Stimulated activated CD8-positive, alpha-beta memory T cell treated with anti-CD3 and anti-CD28 coated beads, Interleukin-2, amount 100 ng/mL, for 1 hour (primary cell): Measurements from ENCODE around the gene ELF4.
A peak's percentile ranks its signal among the peaks of the same experiment; 100 is the strongest.

Experiments
- DNase-seq, 2 donors: peaks; one replicate each; pipeline ENCODE4 v3.0.0-alpha.2; 2020; ENCODE audit warnings: low read depth in 2 of 2

Gene ELF4

DNA sequence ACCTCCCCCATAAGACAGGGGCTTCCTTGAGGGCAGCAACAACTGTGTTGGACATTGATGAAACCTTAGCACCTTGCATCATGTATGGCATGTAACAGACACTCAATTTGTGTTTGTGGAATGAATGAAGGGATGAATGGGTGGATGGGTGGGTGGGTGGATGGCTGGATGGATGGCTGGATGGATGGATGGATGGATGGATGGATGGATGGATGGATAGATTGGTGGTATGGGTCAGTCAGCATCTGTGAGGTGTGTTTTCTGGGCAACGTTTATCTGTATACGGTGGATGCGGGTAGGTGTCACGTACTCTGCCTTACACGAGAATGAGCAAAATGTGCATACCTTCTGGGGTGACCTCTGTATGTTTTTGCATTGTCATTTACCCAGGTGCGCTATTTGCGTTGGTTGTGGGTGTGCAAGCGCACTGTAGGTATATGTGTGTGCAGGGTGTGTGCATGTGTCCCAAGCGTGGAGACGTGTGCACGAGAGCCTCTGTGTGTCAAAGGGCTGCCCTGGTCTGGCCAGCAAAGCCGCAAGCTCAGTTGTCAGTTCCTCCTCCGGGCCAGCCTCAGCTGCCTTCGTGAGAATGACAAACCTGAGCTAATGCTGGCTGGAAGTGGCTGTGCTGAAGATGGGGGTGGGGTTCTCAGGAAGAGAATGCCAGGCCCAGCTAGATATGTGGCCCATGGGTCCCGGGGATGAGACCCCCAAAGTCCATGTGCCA, 26.5 kb downstream of the ELF4 start:
- no peak for DNase-seq

DNA sequence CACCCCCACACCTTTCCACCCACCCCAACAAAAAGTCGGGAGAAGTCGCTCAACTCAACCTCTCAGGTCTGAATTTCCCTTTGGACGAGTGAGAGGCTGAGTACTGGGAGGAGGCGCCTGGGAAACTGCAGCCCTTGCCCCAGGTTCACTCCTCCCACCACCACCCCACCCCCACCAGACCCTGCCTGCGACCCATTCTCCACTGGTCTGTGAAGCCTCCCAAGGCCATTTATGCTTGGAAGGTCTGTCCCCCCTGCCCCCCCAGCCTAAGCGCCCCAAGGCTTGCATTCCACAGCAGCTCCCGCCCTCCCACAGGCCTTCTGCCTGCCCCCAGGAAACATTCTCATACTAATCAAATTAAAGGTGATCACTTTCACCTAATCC, 27.2 kb downstream of the ELF4 start:
- no peak for DNase-seq

DNA sequence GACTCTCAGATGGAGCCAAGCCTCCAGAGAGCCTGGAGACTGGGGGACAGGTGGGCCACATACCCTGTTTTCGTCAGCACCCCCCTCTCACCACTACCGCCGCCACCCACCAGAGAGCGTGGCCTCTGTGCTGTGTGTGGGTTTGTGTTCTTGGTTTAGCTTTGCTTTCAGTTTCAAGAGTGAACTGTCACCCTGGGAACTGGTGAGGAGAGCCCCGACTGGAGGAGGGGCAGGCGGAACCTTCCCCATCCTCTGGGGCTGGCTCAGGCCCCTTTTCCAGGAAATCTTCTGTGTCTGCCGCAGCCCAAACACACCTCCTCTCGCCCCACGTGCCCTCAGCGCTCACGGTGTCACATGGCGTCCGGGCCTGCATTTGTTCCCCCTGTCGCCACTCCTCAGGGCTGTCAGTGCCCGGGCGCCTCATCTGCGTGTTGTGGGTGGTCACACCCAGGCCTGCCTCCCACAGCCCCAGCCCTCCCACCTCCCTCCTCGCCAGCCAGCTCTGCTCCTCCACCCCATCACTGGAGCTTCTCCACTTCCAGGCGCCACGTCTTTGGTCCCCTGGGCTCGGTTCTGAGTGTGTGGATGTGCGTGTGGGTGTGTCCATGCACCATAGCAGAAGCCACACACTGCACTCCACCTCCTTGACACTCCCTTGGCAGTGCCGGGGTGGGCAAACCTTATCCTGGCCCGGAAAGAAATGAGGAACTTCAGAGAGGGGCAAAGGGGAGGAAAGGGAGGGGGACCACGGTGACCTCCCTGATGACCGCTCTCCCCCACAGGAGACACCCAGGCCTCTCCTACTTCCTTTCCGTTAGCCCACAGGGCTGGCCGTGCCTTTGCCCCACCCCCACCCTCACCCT, 27.8 kb downstream of the ELF4 start:
- DNase-seq: peak; percentile 33 to 46

DNA sequence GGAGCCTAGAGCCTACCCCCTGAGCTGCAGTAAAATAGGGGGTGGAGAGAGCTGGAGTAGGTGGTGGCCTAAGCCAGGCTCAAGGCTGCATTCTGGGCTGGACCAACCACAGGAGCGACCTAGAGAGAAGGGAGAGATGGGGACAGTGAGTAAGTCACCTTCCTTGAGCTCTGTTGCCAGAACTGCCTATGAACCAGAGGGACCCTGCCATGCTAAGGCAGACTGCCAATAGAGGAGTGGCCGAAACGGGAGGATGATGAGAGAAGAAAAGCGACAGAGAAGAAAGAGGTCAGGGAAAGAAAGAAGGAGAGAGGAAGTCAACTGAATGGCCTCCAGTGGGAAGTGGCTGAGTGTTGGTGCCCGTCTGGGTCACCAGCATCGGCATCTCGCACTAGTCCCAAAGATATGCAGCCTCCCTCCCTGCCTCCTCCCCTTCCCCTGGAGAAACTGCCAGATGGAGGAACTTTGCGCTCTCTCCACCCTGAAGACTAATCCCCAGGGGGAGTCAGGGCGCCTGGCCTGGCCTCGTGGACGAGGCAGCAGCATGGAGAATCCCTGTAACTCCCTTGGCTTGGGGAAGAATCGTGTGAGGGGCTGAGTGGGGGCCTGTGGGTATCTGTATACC, 28.8 kb downstream of the ELF4 start:
- no peak for DNase-seq

DNA sequence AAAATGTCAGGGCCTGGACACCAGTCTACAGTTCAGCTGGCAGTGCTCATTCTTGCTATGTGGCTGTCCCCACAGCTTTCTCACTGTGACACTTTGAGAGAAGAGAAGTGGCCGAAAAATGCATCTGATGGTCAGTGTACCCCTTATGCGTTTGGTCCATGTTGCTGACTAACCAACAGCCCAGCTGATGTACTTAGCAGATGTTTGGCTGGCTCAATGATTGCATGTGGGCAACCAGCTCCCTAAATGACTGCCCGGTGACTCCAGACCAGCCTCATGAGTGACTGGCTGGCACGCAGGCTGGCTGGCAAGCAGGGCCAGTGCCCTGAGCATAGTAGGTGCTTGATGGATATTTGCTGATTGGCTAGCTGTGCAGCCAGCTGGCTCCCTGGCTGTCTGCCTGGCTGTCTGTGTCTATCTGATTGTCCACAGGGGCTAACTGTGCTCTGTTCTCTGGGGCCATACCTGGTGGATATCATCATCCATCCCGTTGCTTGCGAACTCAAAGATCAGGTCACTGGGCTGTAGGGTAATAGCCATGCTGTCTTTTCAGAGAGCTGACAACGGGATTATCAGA, 29.4 kb downstream of the ELF4 start:
- DNase-seq: no peak

DNA sequence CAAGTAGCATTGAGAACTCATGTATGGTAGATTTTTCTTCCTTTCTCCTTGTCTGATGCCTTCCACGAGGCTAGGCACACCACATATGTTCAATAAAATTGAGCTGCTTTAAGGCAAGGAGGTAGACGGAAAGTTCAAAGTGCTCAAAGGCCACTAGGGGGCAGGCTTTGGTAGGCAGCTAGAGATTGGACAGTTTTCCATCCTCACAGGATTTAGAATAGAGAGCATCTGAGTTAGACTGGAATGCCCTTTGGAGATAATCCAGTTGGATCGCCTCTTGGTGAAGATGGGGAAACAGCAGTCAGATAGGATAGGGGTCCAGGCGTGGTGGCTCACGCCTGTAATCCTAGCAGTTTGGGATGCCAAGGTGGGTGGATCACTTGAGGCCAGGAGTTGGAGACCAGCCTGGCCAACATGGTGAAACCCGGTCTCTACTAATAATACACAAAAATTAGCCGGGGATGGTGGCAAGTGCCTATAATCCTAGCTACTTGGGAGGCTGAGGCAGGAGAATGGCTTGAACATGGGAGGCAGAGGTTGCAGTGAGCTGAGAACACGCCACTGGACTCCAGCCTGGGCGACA, 30.4 kb downstream of the ELF4 start:
- DNase-seq: peak; percentile 20 to 29

DNA sequence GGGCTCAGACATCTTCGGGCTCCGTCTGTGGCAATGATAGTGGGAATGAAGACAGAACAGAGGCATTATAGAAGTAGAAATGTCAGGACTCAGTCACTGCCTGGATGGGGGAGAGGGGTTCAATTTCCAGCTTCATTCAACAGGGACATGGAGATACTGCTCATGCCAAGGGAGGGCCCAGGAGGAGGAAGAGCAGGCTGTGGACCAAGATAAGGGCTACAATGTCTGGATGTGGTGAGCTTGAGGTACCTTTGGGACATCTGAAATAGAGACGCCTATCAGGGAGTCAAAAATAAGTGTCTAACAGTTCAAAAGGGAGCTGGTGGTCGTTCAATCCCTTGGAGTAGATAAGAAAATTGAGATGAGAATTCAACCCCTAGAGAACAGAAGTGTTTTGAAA, 34.5 kb downstream of the ELF4 start:
- DNase-seq: no peak

DNA sequence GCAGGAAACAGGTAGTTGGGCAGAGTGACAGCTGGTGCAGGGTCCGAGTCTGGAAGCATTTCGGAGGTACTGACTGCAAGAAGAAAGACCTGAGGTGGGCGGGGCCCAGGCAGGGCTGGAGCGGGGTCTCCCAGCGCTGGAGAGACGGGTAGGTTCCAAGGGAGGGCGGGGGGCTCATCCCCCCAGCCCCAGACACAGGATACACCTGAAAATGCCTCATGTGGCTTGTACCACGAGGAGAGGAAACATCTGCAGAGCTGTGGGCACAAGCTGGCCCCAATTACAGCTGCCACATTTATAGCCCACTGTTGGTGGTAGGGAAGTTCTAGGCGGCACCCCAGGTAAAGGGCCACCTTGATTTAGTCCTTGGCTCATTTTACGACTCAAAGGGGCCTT, 38.0 kb downstream of the ELF4 start:
- DNase-seq: no peak

DNA sequence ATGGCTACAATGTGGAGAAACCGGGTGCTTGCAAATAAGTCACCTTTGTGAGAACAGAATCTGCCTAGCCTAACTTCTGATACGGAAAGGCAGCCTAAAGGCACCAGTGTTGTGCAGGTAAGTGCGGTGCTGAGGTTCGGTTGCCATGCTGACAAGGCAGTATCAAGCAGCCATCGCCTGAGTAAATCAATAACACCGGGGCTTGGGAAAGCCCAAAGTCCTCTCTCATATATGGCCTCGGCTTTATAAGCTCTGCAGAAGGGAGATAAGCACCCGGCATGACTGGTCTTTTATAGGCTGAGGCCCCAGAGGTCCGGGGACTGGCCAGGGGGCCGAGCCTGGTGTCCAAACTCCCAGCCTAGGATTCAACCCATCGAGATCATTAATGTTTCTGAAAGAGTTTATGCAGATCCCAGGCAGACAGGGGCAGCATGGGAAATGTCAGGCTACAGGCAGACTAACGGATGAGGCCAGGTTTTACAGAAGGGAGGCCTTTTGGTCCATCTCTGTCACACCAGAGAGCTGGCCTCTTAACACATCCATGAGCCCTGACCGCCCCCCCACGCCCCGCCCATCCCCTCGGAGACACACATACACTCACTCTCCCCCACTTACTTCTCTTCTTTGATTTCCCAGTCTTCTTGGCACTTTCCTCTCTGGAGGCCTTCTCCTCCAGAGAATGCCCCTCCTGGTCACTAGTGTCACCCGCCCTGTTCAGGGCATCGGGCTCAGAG, 38.5 kb downstream of the ELF4 start:
- DNase-seq: no peak

DNA sequence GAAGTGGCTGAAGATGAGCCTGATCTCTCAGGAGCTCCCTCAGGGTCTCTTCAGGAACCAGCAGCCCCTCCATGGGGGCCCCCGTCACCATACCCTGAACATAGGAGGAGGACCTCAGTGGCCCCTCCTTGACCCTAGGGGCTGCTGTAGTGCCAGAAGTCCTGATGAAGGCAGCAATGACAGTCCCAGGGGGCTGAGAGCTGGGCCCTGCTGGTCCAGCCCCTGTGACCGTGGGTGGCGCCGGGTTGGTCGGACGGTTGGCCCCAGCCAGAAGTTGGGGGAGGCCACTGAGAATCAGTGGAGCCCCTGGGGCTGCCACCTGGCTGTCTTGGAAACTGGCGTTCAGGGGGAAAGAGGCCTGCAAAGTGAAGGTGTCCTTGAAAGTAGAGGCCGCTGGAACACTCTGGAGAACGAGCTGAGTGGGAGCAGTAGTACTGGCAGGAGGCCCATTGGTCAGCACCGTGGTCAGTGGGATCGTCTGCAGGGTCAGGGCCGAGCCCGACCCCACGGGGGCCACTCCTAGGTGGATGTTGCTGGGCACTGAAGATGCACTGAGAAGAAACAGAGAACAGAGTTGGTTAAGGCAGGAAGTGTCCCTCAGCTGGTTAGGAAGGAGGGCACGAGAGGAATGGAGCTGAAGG, 43.2 kb downstream of the ELF4 start:
- DNase-seq: no peak

DNA sequence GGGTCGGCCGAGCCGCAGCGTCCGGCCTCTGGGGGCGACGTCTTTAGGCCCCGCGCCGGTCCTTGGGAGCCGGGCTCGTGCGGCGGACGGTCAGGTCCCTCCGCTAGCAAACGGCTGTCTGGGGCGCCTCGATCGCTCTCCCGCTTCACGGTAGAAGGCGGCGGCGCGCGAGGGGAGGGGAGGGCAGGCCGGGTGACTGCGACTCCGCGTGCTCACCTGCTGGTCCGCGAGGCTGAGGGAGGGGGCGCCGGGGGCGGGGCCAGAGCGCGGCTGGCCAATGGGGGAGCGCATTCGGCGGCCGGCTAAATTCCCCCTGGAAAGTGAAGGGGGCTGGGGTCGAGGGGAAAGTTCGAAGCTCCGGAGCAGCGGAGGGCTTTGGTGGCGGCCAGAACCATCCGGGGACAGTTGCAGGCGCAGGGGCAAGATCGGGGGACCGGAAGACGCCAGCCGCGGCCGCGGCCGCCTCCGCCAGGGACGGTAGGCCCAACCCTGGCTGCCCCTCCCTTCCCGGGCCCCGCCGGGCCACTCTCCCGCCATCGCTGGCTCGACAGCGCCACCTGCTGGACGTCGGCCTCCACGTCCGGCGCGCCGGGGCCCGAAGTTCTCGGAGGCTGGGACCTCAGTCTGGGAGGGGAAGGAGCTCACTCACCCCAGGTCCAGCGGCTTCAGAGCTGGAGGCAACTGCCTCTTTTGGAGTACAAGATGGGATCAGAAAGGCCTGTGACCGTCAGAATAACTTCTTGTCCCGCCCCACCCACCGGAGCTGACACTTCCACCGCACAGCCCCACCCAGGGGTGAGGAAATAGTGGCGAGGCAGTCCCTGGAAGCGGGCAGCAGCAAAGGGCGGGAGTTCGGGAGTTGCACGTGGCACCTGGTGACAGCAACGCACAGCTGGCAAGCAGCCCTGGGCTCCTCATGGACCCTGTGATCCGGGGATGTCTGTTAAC, 49.9 kb downstream of the ELF4 start:
- DNase-seq: peak; percentile 63 to 69

DNA sequence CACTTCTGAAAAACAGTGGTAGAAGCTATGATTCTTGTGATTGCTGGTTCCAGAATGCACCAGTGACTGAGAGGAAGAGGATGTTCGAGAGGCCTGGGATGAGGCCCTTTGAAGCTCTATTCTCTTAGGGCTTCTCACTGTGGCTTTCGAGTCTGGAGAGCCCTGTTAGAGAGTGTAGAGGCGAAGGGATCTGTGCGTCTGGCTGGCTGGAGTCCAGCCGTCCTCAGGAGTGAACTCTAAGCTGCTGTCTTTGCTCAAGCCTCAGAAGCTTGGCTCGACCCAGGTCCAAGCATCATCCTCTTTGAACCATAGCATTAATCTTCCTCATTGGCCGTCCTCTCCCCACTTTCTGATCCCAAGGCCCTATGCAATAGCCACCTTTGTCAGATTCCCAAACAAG, 51.6 kb downstream of the ELF4 start:
- DNase-seq: no peak

DNA sequence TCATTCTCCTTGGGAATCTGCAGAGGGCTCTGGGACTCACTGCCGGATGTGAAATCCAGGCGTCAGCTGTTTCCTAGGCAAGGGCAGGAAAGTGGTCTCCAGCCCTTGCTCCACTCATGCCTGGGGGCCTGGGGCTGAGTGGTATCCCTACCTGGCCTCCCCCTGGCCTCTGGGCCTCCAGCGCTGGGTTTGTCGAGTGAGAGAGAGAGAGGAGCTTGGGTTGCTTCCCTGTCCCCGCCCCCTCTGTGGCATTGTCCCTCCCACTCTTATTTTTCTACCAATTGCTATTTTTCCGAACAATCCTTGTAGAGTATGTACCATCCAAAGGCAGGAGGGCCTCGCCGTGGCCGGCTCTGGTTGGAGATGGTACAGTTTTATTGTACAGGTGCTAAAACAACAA, 53.1 kb downstream of the ELF4 start:
- no peak for DNase-seq

DNA sequence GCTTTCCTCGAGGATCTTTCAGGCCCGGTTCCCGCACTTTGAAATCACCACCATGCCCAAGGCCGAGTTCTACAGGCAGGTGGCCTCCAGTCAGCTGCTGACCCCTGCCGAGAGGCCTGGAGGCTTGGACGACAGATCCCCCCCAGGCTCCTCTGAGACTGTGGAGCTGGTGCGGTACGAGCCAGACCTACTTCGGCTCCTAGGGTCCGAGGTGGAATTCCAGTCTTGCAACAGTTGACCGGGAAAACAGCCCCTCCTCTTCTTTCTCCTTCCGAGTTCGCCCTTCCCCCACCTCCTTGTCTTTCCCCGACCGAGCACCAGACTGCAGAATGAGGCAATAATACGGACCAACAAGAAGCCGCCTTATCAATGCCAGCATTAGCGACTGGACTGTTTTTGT, 54.4 kb downstream of the ELF4 start:
- DNase-seq: no peak

DNA sequence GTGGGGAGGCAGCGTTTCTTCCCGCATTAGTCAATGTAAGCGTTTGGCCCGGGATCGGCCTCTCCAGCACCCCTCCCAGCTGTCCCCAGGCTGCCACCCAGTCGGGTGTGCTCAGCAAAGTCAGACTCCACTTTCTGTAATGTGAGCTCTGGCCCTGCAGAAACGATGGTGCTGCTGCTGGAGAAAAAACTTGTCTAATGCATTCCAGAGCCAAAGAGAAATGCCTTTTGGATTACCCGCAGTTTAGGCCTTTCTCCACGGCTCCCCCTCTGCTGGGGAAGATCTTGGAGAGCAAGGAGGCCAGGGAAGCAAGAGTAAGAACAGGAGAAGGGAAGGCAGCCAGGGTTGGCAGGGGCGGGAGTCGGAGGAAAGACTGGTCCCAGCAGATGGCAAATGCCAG, 55.2 kb downstream of the ELF4 start:
- DNase-seq: no peak

DNA sequence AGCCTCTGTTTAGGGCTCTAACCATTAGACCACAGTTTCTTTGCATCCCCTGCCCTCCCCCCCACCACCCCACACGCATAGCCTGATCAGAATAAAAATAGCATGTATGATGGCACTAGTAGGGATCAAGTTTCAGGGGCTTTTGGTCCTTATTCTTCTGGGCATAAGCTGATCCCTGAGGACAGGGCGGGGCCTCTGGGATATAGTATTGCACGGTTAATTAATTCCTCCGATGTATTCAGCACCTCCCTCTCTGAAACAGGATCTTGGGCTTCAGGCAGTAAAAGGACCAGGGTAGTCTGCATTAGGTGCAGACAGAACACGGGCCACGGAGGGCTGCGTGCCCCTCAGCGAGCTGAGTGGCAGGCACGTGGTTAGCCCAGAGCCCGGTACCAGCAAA, 57.1 kb downstream of the ELF4 start:
- DNase-seq: no peak

DNA sequence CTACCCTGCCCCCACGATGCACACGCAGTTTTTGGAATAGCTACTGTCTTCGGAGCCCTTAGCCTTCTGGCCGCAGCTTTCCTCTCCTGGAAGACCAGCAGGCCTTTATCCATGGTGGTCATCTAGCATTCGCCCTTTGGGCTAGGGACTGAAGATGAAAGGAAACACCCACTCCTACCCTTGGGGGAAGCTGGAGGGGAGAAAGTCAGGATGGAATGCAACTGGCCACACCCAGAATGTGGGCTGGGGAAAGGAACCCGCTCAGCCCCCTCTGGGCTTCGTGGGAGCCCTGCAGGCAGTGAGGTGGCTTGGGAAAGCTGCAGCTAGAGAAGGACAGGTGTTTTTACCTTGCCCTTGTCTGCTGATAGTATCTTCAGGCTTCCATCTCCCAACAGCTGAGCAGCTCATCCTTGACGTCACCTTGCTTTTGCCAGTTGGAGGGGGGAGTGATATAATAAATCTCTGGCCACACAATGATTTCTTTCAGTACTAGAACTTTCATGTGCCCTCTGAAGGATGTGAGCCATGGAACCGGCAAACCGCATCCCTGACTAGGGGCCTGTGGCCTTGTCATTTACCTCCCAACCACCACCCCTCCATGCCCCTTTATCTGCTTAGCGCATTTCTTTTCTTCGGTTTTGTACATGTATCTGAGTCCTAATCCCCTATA, 59.0 kb downstream of the ELF4 start:
- DNase-seq: no peak

DNA sequence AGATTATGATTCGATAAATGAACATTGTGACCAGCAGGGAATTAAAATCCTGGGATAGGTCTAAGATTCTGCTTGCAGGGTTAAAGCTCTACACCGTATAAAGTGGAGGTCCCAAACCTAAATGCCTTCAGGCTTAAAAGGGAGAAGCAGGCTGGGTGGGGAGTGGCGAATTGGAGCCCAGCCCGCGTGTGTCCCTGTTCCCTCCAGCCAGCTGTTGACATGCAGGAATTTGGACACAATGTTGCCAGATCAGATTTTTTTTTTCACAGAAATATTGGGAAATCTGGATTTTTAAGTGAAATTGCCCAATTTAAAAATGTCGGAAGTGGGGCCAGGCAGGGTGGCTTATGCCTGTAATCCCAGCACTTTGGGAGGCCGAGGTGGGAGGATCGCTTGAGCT, 60.5 kb downstream of the ELF4 start:
- DNase-seq: no peak

DNA sequence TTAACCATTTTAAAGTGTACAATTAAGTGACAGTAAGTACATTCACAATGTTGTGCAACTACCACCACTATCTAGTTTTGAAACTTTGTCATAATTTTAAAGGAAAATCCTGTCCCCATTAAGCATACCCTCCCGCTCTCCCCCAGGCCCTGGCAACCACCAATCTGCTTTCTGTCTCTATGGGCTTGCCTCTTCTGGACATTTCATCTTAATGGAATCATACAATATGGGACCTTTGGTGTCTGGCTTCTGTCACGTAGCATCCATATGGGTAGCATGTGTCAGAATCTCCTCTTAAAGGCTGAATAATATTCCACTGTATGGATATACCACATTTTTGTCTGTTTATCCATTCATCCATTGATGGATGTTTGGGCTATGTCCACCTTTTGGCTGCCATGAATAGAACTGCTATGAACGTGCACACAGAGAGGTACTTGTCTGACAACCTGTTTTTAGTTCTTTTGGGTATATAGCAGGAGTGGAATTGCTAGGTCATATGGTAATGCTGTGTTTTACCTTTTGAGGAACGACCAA, 61.5 kb downstream of the ELF4 start:
- no peak for DNase-seq
